ENCODE data around the gene SSC5D.

GRCh38 chr19:55536951-55537740 lies 48.9 kb downstream of the SSC5D start, which contains the start of gene SBK2:
- TF ChIP-seq CTCF (IDR thresholded peaks at IDR 0.05 in 8 of 11, conservative IDR thresholded peaks at IDR 0.05 in 3 of 11) (no peak), POLR2A (IDR thresholded peaks at IDR 0.05) (no peak), POLR2AphosphoS5 (IDR thresholded peaks at IDR 0.05) (no peak)

Data from spleen (tissue), 7 donors.